H1 (cell line): ENCODE measurements around the gene WNT3A. TPM values are rescaled to one million over a fixed set of nuclear protein-coding genes. Genes with fewer than 3 reads are reported as not detected.

Experiments used
- CTCF ChIP-seq, 3 experiments: IDR thresholded peaks; 1 replicate in 2 of 3; 2 replicates in 1 of 3; pipeline versions ENCODE4 v1.5.1 to v1.6.1; 2011; ENCODE audit warnings: low read length in 3 of 3, mild to moderate bottlenecking in 3 of 3, inconsistent platforms in 2 of 3, low read depth in 1 of 3, moderate library complexity in 1 of 3; ENCODE audit not compliant: insufficient read depth in 1 of 3; ENCODE audit errors: control extremely low read depth in 1 of 3
- FOSL1 ChIP-seq: IDR thresholded peaks from 2 replicates; pipeline ENCODE4 v1.6.1; 2011; ENCODE audit warnings: mild to moderate bottlenecking, low read depth, low read length, moderate library complexity; ENCODE audit not compliant: insufficient read depth
- GABPA ChIP-seq: IDR thresholded peaks from 2 replicates; pipeline ENCODE4 v1.6.1; 2011; ENCODE audit warnings: mild to moderate bottlenecking, low read length, moderate library complexity, borderline replicate concordance; ENCODE audit not compliant: insufficient read depth
- HDAC2 ChIP-seq, 2 experiments: fragments of 300-600 bp in 1 of 2; sonication (generic) in 1 of 2; IDR thresholded peaks; 2 replicates each; pipeline ENCODE4 v1.6.1; 2011 to 2012; ENCODE audit warnings: low read depth in 2 of 2, low read length in 2 of 2, mild to moderate bottlenecking in 2 of 2, moderate library complexity in 2 of 2, borderline replicate concordance in 1 of 2, inconsistent platforms in 1 of 2
- MAX ChIP-seq: IDR thresholded peaks from 2 replicates; pipeline ENCODE4 v1.6.1; 2012; ENCODE audit warnings: inconsistent platforms
- SAP30 ChIP-seq: fragments of 300-600 bp; sonication (generic); IDR thresholded peaks from 2 replicates; pipeline ENCODE4 v1.7.1; 2012; ENCODE audit warnings: low read length, moderate library complexity, mild to moderate bottlenecking, inconsistent platforms; ENCODE audit not compliant: insufficient read depth, insufficient replicate concordance
- SIN3A ChIP-seq, 2 experiments: IDR thresholded peaks in 1 of 2; conservative IDR thresholded peaks in 1 of 2; 2 replicates each; pipeline ENCODE4 v1.6.1; 2011 to 2012; ENCODE audit warnings: low read length in 2 of 2, improper control_type of control experiment in 1 of 2, low read depth in 1 of 2, mild to moderate bottlenecking in 1 of 2
- SIX5 ChIP-seq: IDR thresholded peaks from 2 replicates; pipeline ENCODE4 v1.6.1; 2011; ENCODE audit warnings: mild to moderate bottlenecking, low read depth, low read length
- TAF7 ChIP-seq: optimal IDR thresholded peaks from 2 replicates; pipeline ENCODE3; 2011; ENCODE audit warnings: low read depth, mild to moderate bottlenecking, inconsistent platforms, low read length, moderate library complexity, borderline replicate concordance
- polyA plus RNA-seq, 7 experiments: library from polyadenylated mRNA; depleted of rRNA in 3 of 7; stranded (reverse) in 5 of 7; unstranded in 2 of 7; fragments of >200 nt in 5 of 7; fragments of 200-250 nt in 2 of 7; gene quantifications; 1 replicate in 5 of 7; 2 replicates in 1 of 7; 4 replicates in 1 of 7; pipeline versions ENCODE4 v1.2.1 to v1.2.3, GENCODE V29; 2011 to 2013; ENCODE audit warnings: missing spikeins in 2 of 7, mixed read lengths in 2 of 7
- total RNA-seq: library from RNA; stranded (reverse); fragmentation: NEBNext Ultra II Directional; extraction: Animal tissue kit (Norgen Biotek cat#: 25700); gene quantifications from 2 replicates; pipeline ENCODE4 v1.2.1, GENCODE V29; 2021

Gene WNT3A
- total and polyA plus RNA-seq, 2 of the 8 experiments (the other 6 are each of a cell fraction or from before 2014, with no cell fraction given): 0.08 to 0.19 TPM

GRCh38 chr1:228077565-228078330 lies 71.0 kb downstream of the WNT3A start (continued):
- TF ChIP-seq CTCF (IDR thresholded peaks at IDR 0.05; ENCODE audit: control extremely low read depth in 1 of 3, insufficient read depth in 1 of 3, low read depth in 1 of 3, low read length in 3 of 3) (no peak), FOSL1 (no peak), SAP30 (no peak), GABPA (no peak), SIN3A (conservative IDR thresholded peaks at IDR 0.05 in 1 of 2, IDR thresholded peaks at IDR 0.05 in 1 of 2; ENCODE audit: low read depth in 1 of 2, low read length in 2 of 2) (no peak), SIX5 (no peak), MAX (no peak), TAF7 (no peak), HDAC2 (IDR thresholded peaks at IDR 0.05; ENCODE audit: borderline replicate concordance in 1 of 2, low read depth in 2 of 2, low read length in 2 of 2) (no peak)
- TF ChIP-seq, all 59 proteins: peak for 0
